HG02642 (cell line): ENCODE measurements around the gene PIAS4.

ENCODE experiments used
- ATAC-seq: cut with Tn5 transposase; IDR thresholded peaks from one replicate; pipeline ENCODE4 v1.9.1; 2021; ENCODE audit warnings: mild to moderate bottlenecking; ENCODE audit not compliant: unreplicated experiment, poor library complexity

PIAS4 gene

DNA sequence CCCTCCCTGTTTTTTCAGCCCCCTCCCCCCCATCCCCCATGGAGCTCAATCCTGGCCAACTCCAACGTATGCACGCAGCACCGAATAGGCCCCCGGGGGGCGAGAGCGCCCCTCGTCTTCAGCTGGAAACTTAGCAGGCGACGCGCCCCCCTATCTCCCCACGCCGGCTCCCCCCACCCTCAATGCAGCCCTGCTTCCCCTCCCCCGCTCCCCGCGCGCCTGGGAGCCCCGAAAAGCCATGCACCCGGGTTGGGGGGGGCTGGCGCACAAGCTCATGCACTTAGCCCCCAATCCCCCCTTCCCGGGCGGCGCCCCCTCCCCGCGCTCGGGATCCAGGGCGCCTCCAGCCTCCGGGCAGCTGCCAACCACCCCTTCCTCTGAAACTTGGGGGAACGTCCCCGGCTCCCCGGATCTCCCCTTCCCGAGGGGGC lies 58.7 kb downstream of the PIAS4 start:
- ATAC-seq: no peak

DNA sequence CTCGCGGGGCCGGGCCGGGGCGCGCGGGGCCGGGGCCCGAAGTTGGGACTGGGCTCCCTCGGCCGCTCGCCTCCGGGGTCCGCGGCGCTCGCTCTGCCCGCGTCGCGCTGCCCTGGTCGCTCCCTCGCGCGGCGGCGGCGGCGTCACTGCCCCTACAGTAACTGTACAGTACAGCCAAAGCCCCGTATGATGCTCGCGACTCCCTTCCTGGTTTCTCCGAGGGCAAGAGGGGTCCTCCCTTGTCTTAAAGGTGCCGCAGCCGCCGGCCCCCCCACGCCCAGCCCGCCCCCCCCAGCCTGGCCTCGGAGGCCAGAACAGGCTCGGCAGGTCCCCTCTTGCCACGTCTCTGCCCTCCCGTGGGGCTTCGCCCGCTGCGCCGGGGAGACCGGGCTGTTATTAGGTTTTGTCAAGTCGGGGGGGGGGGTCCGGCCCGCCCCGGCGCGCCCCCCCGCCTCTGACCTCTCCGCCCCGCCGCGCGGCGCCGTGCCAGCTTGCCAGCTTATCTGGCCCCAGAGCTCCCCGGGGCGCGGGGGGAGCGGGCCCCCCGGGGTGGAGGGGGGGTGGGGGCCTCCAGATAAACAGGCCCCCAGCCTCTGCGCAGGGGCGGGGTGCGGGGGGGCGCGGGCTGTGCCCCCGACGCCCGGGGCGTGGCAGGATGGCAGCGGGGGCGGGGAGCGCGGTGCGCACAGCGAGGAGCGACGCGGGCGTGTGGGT lies 59.3 kb downstream of the PIAS4 start, which contains the start of gene ZBTB7A:
Gene ZBTB7A (minus strand): TSS at position 218 of the 714 bp plus-strand sequence. CDS start 11,667 bp downstream, outside the sequence.
- ATAC-seq: no peak

DNA sequence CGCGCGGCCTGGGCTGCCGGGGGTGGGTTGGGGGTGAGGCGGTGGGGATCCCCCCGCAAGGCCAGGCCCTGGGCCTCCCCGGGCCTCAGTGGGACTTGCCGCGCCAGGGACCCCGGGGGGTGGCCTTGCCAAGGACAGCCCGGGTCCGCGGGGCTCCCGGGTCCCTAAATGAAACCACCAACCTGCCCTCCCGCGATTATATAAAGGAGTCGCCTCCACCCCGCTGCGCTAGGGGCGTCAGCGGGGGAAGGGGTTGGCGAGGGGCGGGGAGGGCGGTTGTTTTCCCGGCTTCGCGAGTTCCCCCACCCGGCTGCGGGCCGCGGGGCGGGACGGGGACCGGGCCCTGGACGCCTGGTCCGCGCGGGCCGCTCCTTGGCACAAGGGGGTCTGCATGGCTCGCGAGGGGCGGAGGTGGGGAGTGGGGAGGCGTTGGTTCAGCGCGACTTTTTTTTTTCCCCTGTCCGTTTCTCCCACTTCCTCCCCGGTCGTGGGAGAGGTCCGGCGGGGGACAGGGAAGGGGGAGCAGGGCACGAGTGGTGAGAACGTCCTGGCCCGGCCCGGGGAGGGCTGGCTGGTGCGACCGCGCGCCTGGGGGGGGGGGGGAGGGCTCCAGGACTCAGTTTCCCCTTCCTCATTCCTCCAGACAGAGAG lies 60.0 kb downstream of the PIAS4 start:
- no peak for ATAC-seq

DNA sequence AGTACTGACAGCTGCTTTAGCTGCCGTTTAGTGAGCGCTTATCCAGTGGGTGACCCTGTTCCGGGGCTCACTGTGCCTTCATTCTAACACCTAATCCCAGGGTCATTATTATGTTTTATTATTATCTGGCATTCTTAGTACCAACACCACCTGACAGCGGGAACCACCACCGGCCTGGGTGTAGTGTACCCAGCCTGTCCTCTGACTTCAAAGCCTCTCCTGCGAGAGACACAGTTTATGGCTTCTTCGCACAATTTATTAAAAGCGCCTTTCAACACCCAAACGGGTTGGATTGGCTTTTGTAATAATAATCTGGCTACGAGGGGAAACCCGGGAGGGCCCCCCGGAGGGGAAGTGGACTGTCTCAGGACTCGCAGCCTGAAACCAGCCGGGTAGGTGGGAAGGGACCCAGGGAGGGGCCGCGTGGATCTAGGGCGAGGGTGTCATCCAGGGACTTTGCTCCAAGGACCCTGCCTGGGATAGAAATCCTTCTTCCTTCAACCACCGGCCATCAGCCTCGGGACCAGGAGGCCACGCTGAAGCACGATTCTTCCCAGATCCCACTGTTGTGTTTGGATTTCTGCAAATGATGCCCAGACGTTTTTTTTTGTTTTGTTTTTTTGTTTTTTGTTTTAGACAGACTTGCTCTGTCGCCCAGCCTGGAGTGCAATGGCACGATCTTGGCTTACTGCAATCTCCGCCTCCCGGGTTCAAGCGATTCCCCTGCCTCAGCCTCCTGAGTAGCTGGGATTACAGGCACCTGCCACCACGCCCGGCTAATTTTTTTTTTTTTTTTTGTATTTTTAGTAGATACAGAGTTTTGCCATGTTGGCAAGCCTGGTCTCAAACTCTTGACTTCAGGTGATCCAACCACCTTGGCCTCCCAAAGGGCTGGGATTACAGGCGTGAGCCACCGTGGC lies 60.8 kb downstream of the PIAS4 start:
- no peak for ATAC-seq

DNA sequence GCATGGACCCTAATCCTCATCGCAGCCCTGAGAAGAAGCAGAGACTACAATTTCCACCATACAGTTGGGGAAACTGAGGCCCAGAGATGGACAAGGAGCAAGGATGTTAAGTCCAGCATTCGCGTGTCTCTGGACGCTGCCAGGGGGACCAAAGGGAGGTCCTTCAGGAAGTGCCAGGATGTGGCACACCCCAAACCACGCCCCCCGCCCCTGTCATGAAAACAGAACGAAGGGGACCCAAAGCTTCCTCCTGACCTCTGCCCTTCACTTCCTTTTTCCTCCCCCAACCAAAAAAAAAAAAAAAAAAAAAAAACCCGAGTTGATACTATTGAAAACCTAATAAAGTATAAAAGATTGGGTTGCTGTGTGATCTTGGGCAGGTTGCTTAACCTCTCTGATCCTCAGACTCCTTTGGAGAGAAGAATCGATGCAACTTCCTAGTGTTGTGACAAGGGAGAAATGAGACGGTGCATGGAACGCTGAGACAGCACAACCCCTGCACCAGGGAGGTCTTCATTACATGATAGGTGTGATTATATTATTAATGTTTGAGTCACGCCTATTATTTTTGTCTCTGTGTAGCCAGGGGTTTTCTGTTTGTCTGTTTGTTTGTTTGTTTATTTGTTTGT lies 61.9 kb downstream of the PIAS4 start:
- no peak for ATAC-seq

DNA sequence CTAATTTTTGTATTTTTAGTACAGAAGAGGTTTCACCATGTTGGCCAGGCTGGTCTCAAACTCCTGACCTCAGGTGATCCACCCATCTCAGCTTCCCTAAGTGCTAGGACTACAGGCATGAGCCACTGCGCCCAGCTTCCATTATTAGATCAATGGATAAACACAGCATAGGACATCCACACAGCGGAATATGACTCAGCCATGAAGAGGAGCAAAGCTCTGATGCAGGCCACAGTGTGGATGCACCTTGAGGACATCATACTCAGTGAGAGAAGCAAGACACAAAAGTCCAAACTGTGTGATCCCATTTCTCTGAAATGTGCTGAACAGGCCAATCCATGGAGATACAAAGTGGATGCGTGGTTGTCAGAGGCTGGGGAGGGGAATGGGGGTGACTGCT lies 64.1 kb downstream of the PIAS4 start:
- no peak for ATAC-seq

DNA sequence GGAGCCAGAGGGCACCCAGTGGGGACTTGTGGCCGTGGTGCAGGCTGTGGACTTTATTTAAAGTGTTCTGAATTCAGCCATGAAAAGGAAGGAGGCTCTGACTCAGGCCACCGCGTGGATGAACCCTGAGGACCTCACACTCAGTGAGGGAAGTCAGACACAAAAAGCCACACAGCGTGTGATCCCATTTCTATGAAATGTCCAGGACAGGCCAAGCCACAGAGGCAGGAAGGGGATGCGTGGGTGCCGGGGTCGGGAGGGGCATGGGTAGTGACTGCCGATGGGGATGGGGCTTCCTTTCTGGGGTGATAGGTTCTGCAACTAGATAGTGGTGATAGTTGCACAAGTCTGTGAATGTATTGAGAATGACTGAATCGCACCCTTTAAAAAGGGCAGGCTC lies 67.8 kb downstream of the PIAS4 start:
- no peak for ATAC-seq

DNA sequence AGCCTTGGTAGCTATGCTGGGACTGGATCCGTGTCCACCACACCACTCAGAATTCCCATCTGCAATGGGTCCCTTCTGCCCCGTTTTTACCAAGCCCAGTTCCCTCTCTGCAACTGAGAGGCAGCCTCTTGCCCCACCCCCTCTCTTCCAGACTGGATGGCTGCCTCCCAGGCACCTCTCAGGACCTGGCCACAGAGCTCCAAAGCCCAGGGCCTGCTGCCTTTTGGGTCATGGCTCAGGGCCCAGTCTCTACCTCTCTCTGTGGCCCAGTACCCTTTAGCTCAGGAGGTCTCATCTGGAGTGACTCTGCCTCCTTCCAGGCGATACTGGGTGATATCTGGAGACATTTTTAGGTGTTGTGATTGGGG lies 69.5 kb downstream of the PIAS4 start:
- no peak for ATAC-seq

DNA sequence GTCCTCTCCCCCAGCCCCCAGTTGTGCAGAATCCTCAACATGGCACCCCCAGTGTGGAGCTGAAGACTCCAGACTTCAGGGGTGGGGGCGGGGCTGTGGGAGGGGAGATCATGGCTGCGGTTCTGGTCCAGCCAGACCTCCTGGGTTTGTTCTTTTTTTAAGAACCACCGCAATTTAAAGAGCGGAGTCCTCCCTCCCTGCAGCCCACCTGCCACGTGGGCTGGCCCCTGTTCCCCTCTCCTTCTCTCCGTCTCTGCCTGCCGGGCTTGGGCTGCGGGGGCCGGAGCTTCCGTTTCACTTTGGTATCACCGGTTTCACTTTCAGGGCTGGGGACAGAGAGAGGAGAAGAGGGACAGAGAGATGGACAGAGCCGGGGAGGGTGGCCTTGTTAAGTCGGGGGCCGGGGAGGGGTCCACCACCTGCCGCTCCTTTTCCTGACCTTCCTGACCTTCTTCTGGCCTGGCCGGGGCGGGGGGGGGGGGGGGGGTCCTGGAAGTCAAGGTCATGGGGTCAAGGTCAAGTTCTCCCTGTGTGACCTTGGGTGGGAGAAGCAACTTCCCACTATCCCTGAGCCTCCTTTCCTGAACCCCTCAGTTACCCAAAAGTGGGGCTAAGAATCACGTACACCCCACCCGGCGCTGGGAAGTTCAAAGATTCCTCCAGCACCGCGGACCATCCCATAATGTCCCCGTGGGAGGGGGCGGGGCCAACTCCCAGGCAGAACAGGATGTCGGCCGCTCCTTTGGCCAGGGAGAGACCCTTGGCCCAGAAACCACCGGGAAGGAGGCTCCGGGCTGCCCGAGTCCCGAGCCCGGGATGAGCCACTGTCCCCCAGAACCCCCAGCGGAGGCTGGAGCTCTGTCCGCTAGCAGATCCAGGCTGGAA lies 70.5 kb downstream of the PIAS4 start:
- no peak for ATAC-seq

DNA sequence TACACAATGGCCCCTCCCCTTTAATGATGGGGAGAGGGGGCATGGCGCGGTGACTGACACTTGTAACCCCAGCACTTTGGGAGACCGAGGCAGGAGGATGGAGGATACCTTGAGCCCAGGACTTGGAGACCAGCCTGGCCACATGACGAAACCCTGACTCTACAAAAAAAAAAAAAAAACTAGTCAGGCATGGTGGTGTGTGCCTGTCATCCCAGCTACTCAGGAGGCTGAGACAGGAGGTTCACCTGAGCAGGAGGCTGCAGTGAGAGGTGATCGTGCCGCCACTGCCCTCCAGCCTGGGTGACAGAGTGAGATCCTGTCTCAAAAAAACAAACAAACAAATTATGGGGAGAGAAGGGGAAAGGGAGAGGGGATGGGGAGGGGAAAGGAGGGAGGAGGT lies 72.9 kb downstream of the PIAS4 start:
- ATAC-seq: no peak

DNA sequence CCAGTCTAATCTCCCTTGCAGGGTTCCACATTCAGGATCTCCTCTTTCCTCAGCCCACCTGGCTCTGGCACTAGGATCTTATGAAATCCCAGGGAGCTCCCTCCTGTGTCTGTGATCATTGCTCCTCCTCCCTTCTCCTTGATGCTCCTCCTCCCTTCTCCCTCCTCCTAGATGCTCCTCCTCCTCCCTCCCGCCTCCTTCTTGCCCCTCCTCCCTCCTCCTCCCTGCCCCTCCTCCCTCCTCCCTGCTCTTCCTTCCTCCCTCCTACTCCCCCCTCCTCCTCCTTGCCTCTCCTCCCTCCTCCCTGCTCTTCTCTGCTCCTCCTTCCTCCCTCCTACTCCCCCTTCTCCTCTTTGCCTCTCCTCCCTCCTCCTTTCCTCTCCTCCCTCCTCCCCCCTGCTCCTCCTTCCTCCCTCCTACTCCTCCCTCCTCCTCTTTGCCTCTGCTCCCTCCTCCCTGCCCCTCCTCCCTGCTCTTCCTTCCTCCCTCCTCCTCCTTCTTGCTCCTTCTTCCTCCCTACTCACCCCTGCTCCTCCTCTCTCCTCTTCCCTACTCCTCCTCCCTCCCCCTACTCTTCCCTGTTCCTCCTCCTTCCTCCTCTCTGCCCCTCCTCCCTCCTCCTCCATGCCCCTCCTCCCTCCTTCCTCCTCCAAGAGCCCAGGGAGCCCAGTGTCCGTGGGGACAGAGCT lies 74.0 kb downstream of the PIAS4 start:
- no peak for ATAC-seq

DNA sequence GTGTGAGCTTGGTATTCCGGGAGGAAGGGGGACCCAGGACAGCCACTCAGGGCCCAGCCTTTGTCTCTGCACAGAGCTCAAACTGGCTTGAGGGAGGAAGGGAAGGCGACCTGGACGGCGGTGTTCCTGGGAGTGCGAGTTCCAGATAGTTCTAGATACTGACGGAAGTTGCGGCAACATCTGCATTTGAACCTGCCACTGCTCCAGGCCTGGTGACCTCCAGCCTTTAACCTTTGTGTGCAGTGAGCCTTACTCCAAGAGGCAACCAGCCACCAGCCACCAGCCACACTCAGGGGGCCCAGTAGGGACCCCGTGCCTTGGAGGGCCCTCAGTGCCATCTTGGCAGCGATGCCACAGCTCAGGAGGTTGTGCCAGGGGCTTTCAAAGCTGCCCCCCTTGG lies 74.6 kb downstream of the PIAS4 start:
- ATAC-seq: no peak

DNA sequence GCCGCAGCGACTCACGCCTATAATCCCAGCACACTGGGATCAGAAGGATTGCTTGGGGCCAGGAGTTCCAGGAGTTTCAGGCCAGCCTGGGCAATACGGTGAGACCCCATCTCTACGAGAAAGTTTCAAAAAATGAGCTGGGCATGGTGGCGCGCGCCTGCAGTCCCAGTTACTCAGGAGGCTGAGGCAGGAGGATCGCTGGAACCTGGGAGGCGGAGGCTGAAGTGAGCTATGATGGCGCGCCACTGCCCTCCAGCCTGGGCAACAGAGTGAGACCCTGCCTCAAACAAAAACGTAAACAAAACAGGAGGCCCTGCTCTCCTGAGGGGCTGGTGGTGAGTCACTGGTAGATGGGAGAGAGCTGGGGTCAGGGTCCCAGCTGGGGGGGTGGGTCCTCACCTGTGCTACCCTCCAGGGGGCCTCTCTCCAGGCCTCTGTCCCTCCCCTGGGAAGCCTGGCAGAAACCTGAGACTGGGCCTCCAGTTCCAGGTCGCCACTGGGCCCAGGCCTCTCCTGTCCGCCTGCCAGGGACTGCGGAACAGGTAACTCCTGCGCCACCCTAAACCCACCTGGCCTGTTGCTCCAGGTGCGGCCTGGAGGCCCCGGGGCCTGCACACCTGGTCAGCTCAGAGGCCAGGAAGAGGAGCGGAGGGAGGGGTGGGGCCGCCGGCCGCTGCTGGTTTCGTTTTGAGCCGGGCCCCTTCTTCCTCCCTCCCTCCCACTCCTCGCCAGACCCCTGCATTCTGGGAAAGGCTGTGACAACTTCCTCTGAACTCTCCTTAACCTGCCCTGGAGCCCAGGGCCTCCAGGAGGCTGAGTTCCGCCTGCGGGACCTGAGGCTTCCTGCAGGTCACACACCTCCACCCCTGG lies 76.4 kb downstream of the PIAS4 start:
- no peak for ATAC-seq

DNA sequence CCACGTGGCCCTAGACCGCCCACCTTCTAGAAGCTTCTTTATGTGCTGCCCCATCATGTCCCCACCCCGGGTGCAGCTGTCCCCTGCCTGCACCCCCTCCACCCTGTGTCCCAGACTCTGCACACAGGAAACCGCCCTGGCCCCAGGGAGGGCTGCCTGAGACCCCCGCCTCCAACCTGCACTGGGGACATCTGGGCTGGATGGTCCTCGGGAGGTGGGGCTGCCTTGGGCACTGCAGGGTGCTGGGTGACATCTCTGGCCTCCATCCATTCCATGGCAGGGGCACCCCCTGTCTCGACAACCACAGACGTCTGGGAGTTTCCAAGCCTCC lies 77.0 kb downstream of the PIAS4 start:
- no peak for ATAC-seq

DNA sequence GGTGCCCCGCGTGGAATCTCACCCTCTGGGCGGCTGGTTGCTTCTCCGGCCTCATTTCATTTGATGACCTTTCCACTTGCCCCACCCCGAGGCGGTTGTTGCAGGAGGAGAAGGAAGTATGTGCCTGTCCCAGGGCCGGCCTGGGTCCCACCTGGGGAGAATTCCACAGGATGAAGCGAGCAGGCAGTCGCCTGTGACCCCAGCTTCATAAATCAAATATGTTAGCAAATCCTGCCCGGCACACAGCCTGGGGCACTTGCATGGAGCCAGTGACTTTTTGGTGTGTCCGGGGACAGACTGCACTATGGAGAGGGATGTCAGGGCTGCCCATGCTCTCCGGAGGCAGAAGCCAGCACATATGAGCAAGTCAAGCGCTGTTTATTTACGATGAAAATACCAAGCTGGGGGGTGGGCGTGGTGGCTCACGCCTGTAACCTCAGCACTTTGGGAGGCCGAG lies 78.9 kb downstream of the PIAS4 start:
- ATAC-seq: no peak

DNA sequence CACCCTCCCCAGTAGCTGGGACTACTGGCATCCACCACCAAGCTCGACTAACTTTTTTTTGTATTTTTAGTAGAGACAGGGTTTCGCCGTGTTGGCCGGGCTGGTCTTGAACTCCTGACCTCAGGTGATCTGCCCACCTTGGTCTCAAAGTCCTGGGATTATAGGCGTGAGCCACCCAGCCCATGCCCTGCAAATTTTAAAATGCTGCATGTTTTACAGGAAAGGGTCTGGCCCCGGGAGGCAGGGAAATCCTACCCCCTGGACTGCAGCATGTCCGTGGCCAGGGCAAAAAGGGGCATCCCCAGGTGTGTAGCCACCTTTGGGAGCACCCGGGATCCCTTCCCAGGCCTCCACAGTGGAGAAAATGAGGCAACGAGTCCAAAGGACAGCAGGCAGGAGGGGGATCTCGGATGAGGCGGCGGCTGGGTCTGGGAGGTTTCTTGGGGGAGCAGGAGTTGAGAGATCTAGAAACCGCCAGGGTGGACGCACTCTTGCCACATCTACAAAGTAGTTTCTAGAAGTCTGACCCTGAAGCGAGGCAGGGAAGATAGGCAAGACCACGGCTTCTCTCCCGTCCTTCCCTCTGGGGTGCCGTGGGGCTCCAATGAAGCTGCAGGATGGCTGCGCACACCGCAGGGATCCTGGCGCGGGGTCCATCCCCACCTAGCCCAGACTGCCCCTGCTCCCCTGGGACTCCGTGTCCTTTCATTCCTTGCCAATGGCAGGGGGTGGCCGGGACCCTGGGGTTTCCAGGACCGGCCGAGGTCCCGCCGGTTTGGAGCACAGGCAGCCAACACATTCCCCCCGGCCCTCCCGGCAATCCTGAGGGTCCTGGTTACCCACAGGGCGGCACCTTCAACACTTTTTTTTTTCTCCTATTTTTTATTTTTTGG lies 80.5 kb downstream of the PIAS4 start:
- no peak for ATAC-seq

DNA sequence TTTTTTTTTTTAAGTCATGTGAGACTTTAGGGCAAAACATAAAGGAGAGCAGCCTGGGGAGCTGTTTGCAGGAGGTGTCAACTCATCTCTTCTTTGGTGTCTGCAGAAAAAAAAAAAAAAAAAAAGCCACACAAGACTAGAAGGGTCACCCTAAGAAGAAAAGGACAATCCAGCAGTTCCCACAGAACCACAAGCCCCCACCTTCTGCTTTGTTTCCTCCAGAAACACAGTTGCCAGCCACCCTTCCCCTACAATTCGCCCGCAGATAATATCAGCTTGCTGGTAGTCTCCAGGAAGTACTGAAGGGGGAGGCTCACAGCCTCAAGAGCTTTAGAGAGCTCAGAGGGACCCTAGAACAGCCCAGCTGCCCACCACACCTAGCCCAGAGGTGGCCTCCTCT lies 81.4 kb downstream of the PIAS4 start:
- ATAC-seq: no peak
